ENCODE measurements around the gene NNMT.

NNMT gene

DNA sequence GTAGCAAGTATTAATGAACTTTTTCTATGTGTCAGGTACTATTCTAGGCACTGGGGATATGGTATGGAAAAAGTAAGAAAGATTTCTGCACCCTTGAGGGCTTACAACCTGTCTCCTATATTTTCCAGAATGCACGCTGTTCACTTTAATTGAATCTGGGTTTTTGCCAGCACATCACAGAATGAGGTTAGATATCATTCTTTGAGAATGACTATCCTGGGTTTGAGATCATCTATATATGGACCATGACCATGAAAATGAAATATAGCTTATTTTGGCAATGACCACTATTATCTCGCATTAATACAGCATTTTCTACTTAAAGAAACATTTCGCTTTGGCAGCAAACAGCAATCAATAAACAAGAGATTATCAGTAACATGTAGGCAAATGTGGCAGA lies 57.2 kb downstream of the NNMT start:
- no peak overlapping the region for H3K9ac ChIP-seq (ENCODE audit: low read depth, low read length)
- H3K9me3 ChIP-seq (ENCODE audit: insufficient read depth, low read depth, low read length): no peaks in the 10 kb centered on the region
- H3K36me3 ChIP-seq (ENCODE audit: insufficient read depth, low read length): no peaks in the 10 kb centered on the region
- 91% methylated on average over 3 of the region's 3 CpGs for WGBS
- H3K4me1 ChIP-seq (ENCODE audit: insufficient read depth, low read length): no peaks in the 10 kb centered on the region
- no peak overlapping the region for H3K27ac ChIP-seq (ENCODE audit: low read depth, low read length)
- H3K4me3 ChIP-seq (ENCODE audit: low read length): no peak overlapping the region
- no peaks in the 10 kb centered on the region for H3K27me3 ChIP-seq (ENCODE audit: insufficient read depth, low read length)

DNA sequence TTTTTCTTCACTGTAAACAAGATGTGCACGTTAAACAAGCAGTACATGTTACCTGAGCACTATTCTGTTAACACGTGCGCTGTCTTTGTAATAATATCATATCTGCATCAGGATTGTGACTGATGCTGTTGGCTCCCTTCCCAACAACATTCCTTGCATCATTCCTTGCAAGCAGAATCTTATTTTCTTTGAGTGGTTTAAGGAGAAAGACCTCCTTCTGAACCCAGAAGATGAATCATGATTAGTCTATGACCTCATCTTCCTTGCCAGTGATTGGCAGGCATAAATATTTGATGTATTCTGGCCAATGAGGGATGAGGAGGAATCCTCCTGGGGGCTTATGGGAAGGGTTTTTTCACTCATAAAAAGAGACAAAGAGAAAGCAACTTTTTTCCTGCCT lies 57.9 kb downstream of the NNMT start:
- Histone ChIP-seq H3K9me3 (ENCODE audit: insufficient read depth, low read depth, low read length) (no peaks in the 10 kb centered on the region), H3K36me3 (ENCODE audit: insufficient read depth, low read length) (no peaks in the 10 kb centered on the region), H3K27ac (ENCODE audit: low read depth, low read length) (no peak overlapping the region), H3K4me3 (ENCODE audit: low read length) (no peak overlapping the region), H3K9ac (ENCODE audit: low read depth, low read length) (no peak overlapping the region), H3K27me3 (ENCODE audit: insufficient read depth, low read length) (no peaks in the 10 kb centered on the region), H3K4me1 (ENCODE audit: insufficient read depth, low read length) (no peaks in the 10 kb centered on the region)
- 100% methylated on average over 3 of the region's 3 CpGs for WGBS

DNA sequence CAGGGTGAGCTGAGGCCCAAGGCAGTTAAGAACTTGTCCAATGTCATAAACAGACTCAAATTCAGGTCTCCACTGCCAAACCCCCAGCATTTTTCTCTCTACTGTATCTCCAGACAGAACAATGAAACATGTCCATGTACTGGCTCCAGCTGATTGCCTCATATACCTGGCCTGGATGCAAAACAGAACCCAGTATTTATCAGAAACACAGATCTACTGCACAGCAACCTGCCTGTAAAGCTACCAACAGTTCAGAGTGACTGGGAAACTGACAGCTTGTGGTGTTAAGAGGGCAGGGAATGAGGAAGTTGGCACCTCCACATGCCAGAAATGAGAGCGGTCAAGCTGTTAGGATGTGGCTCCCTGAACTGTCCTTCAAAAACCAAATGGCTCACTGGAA lies 62.5 kb downstream of the NNMT start:
- Histone ChIP-seq H3K9me3 (ENCODE audit: insufficient read depth, low read depth, low read length) (no peaks in the 10 kb centered on the region), H3K4me1 (ENCODE audit: insufficient read depth, low read length) (no peaks in the 10 kb centered on the region), H3K27ac (ENCODE audit: low read depth, low read length) (no peak overlapping the region), H3K4me3 (ENCODE audit: low read length) (no peak overlapping the region), H3K27me3 (ENCODE audit: insufficient read depth, low read length) (no peaks in the 10 kb centered on the region), H3K36me3 (ENCODE audit: insufficient read depth, low read length) (no peaks in the 10 kb centered on the region), H3K9ac (ENCODE audit: low read depth, low read length) (no peak overlapping the region)
- 92% methylated on average over 1 of the region's 1 CpG for WGBS

DNA sequence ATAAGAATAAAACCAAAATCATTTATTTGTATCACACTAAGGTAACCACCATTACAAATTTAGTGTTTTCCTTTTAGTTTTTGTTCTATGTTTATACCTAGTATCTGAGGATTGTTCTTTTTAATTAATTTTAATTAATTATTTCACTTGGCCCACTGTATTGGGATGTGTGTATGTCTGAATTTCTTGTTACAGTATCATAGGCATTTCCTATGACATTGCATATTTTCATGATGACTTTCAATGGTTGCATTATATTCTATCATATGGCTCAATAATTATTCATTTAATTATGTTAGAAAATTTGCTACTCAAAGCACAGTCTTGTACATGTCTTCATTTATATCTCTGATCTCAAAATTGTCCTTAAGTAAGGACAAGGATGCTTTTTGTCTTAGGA lies 63.1 kb downstream of the NNMT start:
- no peaks in the 10 kb centered on the region for H3K4me1 ChIP-seq (ENCODE audit: insufficient read depth, low read length)
- H3K9me3 ChIP-seq (ENCODE audit: insufficient read depth, low read depth, low read length): no peaks in the 10 kb centered on the region
- no peak overlapping the region for H3K9ac ChIP-seq (ENCODE audit: low read depth, low read length)
- no peaks in the 10 kb centered on the region for H3K27me3 ChIP-seq (ENCODE audit: insufficient read depth, low read length)
- H3K4me3 ChIP-seq (ENCODE audit: low read length): no peak overlapping the region
- H3K27ac ChIP-seq (ENCODE audit: low read depth, low read length): no peak overlapping the region
- H3K36me3 ChIP-seq (ENCODE audit: insufficient read depth, low read length): no peaks in the 10 kb centered on the region

DNA sequence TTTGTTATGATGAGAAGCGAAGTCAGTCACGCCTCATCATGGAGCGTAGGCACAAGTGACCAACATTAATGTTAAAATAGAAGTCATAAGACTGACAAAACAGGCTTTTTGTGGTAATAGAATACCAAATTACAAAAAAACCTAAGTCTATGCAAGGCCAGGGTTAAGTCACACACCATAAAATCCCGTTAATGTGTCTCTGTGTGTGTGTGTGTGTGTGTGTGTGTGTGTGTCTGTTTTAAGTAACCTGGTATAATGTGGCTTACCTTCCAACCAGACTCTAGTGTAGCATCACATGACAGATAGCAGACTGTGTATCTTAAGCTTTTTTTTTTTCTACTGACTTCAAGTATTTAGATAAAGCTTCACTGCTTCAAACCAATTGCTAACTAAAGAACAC lies 66.1 kb downstream of the NNMT start:
- no peak overlapping the region for H3K27ac ChIP-seq (ENCODE audit: low read depth, low read length)
- no peaks in the 10 kb centered on the region; the same call in 1 of the 2 replicates for H3K4me1 ChIP-seq (ENCODE audit: insufficient read depth, low read length)
- no peak overlapping the region for H3K9ac ChIP-seq (ENCODE audit: low read depth, low read length)
- 97% methylated on average over 4 of the region's 4 CpGs for whole genome bisulfite sequencing
- no peak overlapping the region for H3K4me3 ChIP-seq (ENCODE audit: low read length)
- H3K9me3 ChIP-seq (ENCODE audit: insufficient read depth, low read depth, low read length): no peaks in the 10 kb centered on the region
- no peaks in the 10 kb centered on the region for H3K36me3 ChIP-seq (ENCODE audit: insufficient read depth, low read length)
- H3K27me3 ChIP-seq (ENCODE audit: insufficient read depth, low read length): no peaks in the 10 kb centered on the region

DNA sequence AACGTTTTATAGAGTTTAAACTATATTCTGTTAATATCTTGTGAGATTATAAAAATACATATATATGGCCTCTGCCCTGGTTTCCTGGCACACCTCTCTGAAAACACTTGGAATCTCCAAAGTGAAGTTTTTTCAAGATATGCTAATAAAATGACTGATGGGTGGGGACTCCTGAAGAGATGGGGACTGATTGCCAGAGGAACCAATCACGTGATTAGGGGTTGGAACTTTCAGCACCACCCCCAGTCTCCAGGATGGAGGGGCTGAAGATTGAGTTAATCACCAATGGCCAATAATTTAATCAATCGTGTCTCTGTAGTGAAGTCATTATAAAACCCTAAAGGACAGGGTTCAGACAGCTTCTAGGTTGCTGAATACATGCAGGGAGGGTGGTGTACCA lies 66.8 kb downstream of the NNMT start:
- Histone ChIP-seq H3K36me3 (ENCODE audit: insufficient read depth, low read length) (no peaks in the 10 kb centered on the region), H3K4me3 (ENCODE audit: low read length) (no peak overlapping the region), H3K9ac (ENCODE audit: low read depth, low read length) (no peak overlapping the region), H3K27me3 (ENCODE audit: insufficient read depth, low read length) (no peaks in the 10 kb centered on the region), H3K9me3 (ENCODE audit: insufficient read depth, low read depth, low read length) (no peaks in the 10 kb centered on the region), H3K4me1 (ENCODE audit: insufficient read depth, low read length) (no peaks in the 10 kb centered on the region; the same call in 1 of the 2 replicates), H3K27ac (ENCODE audit: low read depth, low read length) (no peak overlapping the region)
- WGBS: 94% methylated on average over 2 of the region's 3 CpGs

Measured in HUES64 (cell line).